PC-3 (cell line): ENCODE measurements around the gene AFF3.

ENCODE experiments used
- EZH2 ChIP-seq: fragments of 300-600 bp; sonication (generic); IDR thresholded peaks from one replicate; pipeline ENCODE4 v1.6.1; 2017; ENCODE audit warnings: antibody characterized with exemption, mild to moderate bottlenecking, low read length; ENCODE audit not compliant: unreplicated experiment
- EZH2phosphoT487 ChIP-seq: fragments of 300-600 bp; sonication (generic); IDR thresholded peaks from 2 replicates; pipeline ENCODE4 v1.6.1; 2018; ENCODE audit warnings: mild to moderate bottlenecking, antibody characterized with exemption, low read length, borderline replicate concordance
- TF ChIP-seq, protein P1 (sequence below): fragments of 300-600 bp; sonication (generic); conservative IDR thresholded peaks from 2 replicates; pipeline ENCODE4 v1.5.1; 2017; ENCODE audit warnings: antibody characterized with exemption, low read depth, mild to moderate bottlenecking, low read length

DNA sequence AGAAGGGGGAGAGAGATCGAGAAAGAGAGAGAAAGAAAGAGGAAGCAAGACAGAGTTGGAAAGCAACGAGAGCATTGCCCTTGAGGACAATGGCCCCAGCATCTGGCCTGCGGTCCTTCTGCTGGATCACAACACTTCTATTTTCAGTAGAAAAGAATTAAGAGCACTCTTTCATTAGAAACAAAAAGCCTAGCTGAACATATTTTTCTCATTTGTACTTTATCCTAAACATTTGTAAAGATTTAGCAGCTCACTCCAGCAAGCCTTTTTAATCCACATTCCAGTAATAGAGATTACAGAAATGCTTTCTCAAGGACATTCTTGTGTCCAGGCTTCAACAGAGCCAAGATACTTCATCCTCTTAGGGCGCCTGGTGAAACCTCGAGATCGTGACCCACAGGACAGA, 31.6 kb upstream of the AFF3 start:
- TF ChIP-seq EZH2 (no peak), EZH2phosphoT487 (no peak)
- TF ChIP-seq, protein P1, sequence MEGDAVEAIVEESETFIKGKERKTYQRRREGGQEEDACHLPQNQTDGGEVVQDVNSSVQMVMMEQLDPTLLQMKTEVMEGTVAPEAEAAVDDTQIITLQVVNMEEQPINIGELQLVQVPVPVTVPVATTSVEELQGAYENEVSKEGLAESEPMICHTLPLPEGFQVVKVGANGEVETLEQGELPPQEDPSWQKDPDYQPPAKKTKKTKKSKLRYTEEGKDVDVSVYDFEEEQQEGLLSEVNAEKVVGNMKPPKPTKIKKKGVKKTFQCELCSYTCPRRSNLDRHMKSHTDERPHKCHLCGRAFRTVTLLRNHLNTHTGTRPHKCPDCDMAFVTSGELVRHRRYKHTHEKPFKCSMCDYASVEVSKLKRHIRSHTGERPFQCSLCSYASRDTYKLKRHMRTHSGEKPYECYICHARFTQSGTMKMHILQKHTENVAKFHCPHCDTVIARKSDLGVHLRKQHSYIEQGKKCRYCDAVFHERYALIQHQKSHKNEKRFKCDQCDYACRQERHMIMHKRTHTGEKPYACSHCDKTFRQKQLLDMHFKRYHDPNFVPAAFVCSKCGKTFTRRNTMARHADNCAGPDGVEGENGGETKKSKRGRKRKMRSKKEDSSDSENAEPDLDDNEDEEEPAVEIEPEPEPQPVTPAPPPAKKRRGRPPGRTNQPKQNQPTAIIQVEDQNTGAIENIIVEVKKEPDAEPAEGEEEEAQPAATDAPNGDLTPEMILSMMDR, result no peak
